ENCODE results near the gene PYCR2.
"Not testable (repeated sequence)": the region's sequence is repeated elsewhere in the genome, so short reads cannot be mapped to it uniquely, and the experiment has no call there.

The PYCR2 gene

GRCh38 chr1:225923692-225924555, at the start of gene PYCR2:
PYCR2 (minus strand) TSS chr1:225924250; CDS start chr1:225924110, 140 bp downstream.
- peak; percentile 96 for DNase-seq

GRCh38 chr1:225973158-225973557, 49.1 kb upstream of the PYCR2 start:
- no peak for DNase-seq

DNA sequence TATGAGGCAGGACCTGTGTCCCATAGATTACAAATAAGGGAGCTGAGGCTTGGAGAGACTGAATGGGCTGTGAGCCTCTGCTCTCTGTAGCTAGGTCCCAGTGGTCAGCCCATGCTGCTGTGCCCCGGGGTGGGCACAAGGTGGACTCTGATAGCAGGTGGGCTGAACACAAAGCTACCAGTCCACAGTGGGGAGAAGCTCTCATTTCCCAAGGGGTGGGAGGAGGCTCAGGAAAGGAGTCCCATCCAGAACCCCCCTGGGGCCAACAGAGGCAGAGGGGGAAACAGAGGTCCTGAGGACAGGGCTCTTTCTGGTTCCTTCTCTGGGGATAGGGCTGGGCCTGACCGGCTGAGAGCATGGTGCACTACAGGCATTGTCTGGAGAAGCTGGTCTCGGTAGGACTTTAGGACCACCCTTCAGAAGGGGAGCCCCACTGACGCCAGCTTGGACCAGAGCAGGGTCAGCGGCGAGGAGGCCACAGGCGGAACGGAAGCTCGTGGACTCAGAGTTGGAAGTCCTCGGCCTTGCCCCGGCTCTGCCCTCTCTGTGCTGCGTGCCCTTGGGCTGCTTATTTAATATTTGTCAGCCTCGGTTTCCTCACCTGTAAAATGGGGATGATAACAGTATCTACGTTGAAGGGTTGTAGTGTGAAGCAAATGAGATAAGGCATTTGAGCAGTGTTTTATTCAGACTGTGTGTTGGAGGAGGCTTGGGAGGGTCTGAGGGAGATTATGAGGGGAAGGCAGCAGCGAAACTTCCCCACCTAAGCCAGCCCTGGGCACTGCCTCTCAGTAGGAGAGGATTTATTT, 48.5 kb upstream of the PYCR2 start:
- DNase-seq = no peak

DNA sequence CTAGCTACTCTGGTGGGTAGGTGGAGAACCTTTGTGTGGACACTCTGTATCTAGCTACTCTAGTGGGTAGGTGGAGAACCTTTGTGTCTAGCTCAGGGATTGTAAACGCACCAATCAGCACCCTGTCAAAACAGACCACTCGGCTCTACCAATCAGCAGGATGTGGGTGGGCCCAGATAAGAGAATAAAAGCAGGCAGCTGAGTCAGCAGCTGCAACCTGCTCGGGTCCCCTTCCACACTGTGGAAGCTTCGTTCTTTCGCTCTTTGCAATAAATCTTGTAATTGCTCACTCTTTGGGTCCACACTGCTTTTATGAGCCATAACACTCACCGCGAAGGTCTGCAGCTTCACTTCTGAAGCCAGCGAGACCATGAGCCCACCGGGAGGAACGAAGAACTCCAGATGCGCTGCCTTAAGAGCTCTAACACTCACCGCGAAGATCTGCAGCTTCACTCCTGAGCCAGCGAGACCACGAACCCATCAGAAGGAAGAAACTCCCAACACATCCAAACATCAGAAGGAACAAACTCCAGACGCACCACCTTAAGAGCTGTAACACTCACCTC, 46.6 kb upstream of the PYCR2 start:
- not testable (repeated sequence) for DNase-seq

- not testable (repeated sequence) for DNase-seq
These were observed 45.7 kb upstream of the PYCR2 start for GRCh38 chr1:225969751-225970150.

DNA sequence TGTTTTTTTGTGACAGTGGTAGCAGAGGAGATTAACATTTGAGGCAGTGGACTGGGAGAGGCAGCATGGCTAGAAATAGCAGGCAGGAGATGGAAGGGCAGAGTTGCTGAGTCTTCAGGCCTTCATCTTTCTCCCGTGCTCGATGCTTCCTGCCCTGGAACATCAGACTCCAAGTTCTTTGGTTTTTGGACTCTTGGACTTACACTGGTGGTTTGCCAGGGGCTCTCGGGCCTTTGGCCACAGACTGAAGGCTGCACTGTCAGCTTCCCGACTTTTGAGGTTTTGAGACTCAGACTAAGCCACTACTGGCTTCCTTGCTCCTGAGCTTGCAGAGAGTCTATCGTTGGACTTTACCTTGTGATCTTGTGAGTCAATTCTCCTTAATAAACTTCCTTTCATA, 41.2 kb upstream of the PYCR2 start:
- no peak for DNase-seq

GRCh38 chr1:225963735-225964530, 39.9 kb upstream of the PYCR2 start:
- no peak for DNase-seq

GRCh38 chr1:225962440-225962975, 38.5 kb upstream of the PYCR2 start:
- DNase-seq = no peak

DNA sequence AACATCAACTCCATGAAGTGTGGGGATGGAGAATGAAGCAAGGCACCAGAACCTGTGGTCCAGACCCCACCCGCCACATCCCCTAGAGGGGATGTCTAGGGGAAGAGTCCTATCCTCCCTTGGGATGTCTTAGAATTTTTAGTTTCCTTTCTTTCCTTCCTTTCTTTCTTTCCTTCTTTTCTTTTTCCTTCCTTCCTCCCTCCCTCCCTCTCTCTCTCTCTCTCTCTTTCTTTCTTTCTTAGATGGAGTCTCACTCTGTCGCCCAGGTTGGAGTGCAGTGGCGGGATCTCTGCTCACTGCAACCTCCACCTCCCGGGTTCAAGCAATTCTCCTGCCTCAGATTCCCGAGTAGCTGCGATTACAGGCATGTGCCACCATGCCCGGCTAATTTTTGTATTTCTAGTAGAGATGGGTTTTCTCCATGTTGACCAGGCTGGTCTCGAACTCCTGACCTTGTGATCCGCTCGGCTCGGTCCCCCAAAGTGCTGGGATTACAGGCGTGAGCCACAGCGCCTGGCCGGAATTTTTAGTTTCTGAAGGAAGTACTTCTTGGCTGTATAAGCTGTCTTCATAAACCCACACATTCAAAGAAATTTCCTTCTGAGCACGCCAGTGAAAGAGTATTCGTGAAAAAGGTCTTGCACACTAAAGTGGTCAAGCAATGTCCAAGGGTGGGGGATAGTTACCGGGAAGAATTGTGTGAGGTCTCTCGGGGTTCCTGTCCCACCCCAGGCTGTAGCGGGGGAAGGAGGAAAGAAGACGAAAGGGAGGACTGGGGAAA, 37.8 kb upstream of the PYCR2 start:
- no peak for DNase-seq

GRCh38 chr1:225958041-225958440, 34.0 kb upstream of the PYCR2 start:
- DNase-seq = no peak

- DNase-seq = no peak
These were observed 30.7 kb upstream of the PYCR2 start for GRCh38 chr1:225954753-225955152.

GRCh38 chr1:225953315-225953714, 29.3 kb upstream of the PYCR2 start:
- no peak for DNase-seq

DNA sequence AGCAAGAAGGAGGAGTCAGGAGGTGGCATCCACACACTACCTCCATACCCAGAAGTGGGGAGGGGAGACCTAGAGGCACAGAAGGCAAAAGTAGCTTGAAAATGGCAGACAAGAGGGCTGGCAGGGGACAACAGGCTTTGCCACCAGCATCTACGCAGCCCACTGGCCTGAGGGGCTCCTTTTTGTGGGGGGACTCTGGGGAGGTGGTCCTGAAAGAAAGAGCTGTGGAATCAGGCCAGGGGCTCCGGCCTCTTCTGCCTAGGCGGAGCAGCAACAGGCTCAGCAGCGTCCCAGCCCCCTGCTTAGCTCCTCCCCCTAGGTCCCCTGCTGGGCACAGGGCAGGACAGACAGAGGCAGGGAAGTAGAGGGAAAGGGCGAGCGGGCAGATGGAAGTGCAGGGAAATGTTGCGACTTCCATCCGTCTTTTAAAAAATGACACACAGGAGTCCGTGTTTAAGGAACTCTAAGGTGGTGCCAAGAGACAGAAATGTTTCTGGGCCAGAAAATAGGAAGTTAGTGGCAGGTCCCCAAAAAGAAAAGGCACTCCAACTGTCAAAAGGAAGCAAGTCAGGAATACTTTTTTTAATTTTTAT, 27.0 kb upstream of the PYCR2 start:
- DNase-seq = no peak

DNA sequence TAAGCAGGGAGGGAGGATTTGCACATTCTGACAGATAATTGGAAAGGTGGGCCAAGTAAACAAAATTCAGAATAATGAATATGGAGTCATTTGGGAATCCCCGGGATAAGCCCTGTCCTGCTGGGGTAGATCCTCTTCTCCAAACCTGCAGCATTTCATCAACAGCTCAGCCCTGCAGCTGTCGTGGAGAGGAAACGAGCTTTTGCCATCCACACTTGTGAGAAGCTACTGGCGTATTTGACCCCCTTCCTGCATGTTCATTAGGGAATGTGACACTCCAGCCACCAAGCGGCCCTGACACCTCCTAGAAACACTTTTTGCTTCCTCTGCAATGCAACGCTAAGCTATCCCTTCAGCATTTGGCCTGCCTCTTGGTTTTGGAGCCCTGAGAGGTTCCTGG, 25.0 kb upstream of the PYCR2 start:
- DNase-seq = no peak

GRCh38 chr1:225946803-225947202, 22.8 kb upstream of the PYCR2 start:
- no peak for DNase-seq

GRCh38 chr1:225946082-225946620, 22.1 kb upstream of the PYCR2 start:
- DNase-seq = no peak

- no peak for DNase-seq
These were observed 21.5 kb upstream of the PYCR2 start for GRCh38 chr1:225945564-225945963.

- DNase-seq = no peak
These were observed 20.9 kb upstream of the PYCR2 start for GRCh38 chr1:225944951-225945350.

DNA sequence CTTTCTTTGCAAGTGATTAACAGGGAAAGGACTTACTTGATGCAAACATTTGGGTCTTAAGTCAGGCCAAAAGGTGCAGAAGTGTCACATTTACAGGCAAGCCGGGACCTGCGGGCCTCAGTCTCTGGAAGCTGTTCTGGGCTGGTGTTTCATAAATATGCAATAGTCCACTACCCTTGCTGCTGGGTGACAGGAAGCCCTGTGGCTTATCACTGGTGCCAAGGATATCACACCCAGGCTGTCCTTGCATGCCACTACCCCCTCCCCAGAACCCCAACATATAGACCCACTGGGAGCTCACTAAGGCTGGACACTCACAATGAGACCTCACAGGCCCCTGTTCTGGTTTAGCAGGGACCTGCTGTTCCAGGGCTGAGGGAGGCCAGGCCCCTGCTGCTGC, 20.3 kb upstream of the PYCR2 start:
- no peak for DNase-seq

GRCh38 chr1:225943582-225943981, 19.5 kb upstream of the PYCR2 start:
- DNase-seq = no peak

GRCh38 chr1:225942574-225942973, 18.5 kb upstream of the PYCR2 start:
- no peak for DNase-seq
